ENCODE measurements around the gene SAP25.
"Not testable (repeated sequence)": the region's sequence is repeated elsewhere in the genome, so short reads cannot be mapped to it uniquely, and the experiment has no call there.

Gene SAP25

GRCh38 chr7:100535982-100536381 is 37.7 kb downstream of the SAP25 start:
- DNase-seq (ENCODE audit: low spot score) = not testable (repeated sequence)

- DNase-seq (ENCODE audit: low spot score) = no peak
These were observed 41.3 kb downstream of the SAP25 start for GRCh38 chr7:100532165-100533022.

- DNase-seq (ENCODE audit: low spot score) = not testable (repeated sequence)
These were observed 45.4 kb downstream of the SAP25 start for GRCh38 chr7:100528108-100528866.

- DNase-seq (ENCODE audit: low spot score) = not testable (repeated sequence)
These were observed 50.5 kb downstream of the SAP25 start for GRCh38 chr7:100523192-100523591.

Measured in iPS-NIHi11 (cell line).